WI38 (cell line): ENCODE data around the gene ADAMTS9.
A peak's percentile ranks its signal among the peaks of the same experiment; 100 is the strongest.

Experiments
- H3K4me3 ChIP-seq: 2 replicates; pipeline ENCODE4 v1.5.1; 2011; ENCODE audit warnings: low read depth, mild to moderate bottlenecking, control low read depth, low read length
- TF ChIP-seq, protein P1 (sequence below): IDR thresholded peaks from 2 replicates; pipeline ENCODE4 v1.5.1; 2012; ENCODE audit warnings: low read depth, mild to moderate bottlenecking, control low read depth, low read length

Gene ADAMTS9, protein sequence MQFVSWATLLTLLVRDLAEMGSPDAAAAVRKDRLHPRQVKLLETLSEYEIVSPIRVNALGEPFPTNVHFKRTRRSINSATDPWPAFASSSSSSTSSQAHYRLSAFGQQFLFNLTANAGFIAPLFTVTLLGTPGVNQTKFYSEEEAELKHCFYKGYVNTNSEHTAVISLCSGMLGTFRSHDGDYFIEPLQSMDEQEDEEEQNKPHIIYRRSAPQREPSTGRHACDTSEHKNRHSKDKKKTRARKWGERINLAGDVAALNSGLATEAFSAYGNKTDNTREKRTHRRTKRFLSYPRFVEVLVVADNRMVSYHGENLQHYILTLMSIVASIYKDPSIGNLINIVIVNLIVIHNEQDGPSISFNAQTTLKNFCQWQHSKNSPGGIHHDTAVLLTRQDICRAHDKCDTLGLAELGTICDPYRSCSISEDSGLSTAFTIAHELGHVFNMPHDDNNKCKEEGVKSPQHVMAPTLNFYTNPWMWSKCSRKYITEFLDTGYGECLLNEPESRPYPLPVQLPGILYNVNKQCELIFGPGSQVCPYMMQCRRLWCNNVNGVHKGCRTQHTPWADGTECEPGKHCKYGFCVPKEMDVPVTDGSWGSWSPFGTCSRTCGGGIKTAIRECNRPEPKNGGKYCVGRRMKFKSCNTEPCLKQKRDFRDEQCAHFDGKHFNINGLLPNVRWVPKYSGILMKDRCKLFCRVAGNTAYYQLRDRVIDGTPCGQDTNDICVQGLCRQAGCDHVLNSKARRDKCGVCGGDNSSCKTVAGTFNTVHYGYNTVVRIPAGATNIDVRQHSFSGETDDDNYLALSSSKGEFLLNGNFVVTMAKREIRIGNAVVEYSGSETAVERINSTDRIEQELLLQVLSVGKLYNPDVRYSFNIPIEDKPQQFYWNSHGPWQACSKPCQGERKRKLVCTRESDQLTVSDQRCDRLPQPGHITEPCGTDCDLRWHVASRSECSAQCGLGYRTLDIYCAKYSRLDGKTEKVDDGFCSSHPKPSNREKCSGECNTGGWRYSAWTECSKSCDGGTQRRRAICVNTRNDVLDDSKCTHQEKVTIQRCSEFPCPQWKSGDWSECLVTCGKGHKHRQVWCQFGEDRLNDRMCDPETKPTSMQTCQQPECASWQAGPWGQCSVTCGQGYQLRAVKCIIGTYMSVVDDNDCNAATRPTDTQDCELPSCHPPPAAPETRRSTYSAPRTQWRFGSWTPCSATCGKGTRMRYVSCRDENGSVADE (N-terminal part only)

DNA sequence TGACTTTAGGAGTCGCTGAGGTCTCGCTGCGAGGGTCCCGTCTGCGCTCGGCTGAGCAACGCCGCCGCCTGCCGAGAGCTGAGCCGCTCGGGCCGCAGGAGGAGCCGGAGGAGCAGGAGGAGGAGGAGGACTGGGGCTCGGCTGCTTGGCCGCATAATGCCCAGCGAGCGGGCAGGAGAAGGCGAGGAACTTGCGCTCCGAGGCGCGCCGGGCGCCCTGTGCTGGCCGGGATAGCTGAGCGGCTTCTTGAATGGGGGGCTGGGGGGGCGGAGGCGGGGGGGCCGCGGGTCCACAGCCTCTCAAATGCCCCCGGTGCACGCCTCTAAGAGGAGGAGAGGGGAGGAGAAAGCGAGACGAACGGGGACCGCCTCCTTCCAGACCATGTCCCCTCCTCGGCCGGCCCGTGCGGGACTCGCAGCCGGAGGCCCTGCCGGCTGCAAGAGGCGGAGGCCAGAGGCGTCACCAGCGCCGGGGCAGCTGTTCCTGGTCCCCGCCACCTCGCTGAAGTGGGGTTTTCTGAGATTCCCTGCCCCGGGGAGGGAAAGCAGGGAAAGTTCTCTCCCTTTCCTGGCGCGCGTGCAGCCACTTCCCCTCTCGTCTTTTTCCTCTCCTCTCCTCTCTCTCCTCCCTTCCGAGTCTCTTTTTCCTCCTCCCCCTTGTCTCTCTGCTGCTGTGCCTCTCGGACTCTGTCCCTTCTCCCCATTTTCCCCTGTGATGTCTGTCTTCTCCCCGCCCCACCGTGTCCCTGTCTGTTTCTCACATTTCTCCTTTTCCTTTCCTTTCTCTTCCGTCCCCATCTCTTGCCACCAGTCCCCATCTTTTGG lies at the start of gene ADAMTS9:
ADAMTS9 (minus strand) TSS at position 220 of the 824 bp plus-strand sequence. CDS start 343 bp downstream, outside the sequence.
- peak within 1 kb of the TSS; percentile 51 for H3K4me3 ChIP-seq
- TF ChIP-seq, protein P1, sequence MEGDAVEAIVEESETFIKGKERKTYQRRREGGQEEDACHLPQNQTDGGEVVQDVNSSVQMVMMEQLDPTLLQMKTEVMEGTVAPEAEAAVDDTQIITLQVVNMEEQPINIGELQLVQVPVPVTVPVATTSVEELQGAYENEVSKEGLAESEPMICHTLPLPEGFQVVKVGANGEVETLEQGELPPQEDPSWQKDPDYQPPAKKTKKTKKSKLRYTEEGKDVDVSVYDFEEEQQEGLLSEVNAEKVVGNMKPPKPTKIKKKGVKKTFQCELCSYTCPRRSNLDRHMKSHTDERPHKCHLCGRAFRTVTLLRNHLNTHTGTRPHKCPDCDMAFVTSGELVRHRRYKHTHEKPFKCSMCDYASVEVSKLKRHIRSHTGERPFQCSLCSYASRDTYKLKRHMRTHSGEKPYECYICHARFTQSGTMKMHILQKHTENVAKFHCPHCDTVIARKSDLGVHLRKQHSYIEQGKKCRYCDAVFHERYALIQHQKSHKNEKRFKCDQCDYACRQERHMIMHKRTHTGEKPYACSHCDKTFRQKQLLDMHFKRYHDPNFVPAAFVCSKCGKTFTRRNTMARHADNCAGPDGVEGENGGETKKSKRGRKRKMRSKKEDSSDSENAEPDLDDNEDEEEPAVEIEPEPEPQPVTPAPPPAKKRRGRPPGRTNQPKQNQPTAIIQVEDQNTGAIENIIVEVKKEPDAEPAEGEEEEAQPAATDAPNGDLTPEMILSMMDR: no peak

DNA sequence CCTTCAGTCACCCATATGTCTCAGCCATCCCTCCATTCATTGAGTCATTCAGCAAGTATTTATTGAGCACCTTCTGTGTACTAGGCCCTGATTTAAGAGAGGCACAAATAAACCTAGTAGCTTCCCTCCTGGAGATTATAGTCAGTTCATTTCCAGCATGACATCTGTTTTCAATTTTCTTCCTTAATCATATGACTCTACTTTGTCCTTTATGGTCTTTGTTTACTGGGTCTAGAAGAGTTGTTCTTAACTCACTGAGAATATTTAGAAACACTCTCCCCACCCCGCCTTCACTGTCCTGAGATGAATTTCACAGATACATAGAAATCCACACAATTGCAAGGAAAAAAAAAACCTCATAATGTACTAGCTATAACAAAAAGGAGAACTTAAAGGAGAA lies 44.8 kb upstream of the ADAMTS9 start:
- TF ChIP-seq, protein P1: no peak
- H3K4me3 ChIP-seq: no peak overlapping the region

DNA sequence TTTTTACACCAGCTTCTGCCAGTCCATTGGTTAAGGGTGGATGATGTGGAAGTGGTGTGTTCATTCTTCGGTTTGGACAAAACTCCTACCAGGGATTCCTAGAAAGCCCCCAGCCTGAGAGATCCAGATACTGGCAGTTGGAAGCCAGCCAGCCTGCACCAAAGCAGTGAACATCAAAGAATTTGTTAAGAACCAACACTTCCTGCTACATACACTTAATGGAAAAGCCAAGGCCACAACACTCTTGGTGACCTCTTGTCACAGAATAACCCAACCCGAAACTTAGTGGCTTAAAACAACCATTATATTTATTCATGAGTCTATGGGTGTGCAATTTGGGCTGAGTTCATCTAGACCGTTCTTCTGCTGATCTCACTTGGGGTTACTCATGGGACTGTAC lies 42.9 kb upstream of the ADAMTS9 start:
- TF ChIP-seq, protein P1: no peak
- H3K4me3 ChIP-seq: no peak overlapping the region

DNA sequence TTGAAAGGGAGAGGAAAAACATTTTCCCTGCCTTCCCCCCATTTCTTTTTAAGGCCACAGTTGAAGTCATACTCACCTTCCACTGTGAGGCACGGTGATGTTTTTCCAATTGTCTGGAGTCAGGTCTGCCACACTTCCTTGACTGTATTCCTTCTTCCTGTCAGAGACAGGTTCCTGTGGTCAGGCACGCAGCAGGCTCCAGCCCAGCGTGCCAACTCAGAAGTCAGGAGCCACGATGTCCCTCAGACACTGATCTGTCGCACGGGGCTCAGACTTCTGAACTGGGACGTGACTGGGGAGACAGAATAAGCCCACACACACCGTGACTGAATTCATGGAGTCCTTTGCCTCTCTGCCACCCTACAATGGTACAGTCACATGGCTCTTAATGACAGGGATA lies 41.2 kb upstream of the ADAMTS9 start:
- TF ChIP-seq, protein P1: no peak
- no peak overlapping the region for H3K4me3 ChIP-seq

DNA sequence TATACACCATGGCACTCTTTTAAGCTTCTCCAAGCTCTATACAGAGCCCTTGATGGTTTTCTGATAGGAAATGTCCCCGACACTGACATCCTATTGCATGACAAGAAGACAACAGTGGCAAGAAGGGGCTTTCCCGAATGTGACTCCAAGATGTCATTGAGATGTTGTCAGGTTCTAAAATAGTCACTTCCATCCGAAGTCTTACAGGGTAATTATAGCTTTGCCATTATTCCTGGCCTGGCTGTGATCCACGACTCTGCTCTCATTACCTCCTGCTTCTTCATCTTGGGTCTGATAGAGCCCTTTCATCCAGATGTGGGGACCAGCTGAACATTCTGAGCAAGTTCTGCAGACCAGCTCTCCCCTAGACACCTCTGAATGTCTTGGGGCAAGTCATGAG lies 40.6 kb upstream of the ADAMTS9 start:
- TF ChIP-seq, protein P1: no peak
- no peak overlapping the region for H3K4me3 ChIP-seq

DNA sequence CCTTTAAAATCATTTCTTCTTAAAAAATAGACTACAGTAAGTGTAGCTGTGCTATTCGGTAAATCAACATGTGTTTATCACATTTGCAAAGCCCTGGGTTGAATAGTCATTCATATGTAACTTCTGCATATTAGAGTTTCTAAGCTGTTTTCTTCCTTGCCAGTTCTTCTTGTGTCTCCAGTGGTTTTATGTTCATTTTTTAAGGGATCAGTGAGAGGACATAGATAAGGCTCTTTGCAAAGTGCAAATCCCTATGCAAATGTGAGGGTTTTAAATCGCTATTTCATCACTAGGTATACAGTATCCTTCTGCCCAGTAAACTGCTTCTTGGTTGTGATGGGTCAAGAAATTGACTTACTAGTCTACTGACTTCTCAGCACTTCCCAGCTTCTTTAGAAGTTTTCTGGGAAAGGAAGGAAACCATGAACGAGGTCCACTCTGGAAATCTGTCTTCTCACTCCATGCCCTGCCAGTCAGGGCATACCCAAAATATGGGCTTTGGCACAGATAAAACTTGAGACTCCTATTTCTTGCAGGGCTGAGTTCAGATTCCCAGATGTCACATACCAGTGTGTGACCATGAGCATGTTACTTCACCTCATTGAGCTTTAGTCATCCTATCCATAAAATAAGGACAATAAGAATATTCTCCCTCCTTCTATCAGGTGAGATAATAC lies 38.8 kb upstream of the ADAMTS9 start:
- H3K4me3 ChIP-seq: no peak overlapping the region
- TF ChIP-seq, protein P1: no peak
